ENCODE measurements around the gene COX6B1.
"Not testable (repeated sequence)": the region's sequence is repeated elsewhere in the genome, so short reads cannot be mapped to it uniquely, and the experiment has no call there.

The COX6B1 gene

DNA sequence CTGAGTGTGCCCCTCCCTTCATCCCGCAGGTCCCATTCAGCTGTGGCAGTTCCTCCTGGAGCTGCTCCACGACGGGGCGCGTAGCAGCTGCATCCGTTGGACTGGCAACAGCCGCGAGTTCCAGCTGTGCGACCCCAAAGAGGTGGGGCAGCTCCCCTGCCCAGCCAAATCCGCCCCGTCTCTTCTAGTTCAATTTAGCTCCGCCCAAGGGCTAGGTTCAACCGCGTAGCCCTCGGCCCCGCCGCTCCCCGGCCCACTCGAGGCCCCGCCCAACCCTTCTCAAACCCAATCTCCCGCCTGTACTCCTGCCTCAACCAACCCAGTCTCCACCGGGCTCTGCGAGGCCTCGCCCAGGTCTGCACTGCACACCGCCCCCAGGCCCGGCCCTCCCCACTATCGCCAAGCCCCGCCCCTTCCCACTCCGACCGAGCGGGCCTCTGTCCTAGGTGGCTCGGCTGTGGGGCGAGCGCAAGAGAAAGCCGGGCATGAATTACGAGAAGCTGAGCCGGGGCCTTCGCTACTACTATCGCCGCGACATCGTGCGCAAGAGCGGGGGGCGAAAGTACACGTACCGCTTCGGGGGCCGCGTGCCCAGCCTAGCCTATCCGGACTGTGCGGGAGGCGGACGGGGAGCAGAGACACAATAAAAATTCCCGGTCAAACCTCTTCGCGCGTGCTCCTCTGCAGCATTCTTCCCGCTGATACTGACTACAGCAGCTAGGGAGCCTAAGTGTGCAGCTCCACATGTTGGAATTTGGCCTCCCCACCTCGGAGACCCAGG, 3.7 kb upstream of the COX6B1 start:
- peak overlapping the region; percentile 84 to 90 for H3K4me3 ChIP-seq (ENCODE audit: low read depth in 1 of 2, low read length in 2 of 2)
- no peaks in the 10 kb centered on the region for H3K36me3 ChIP-seq (ENCODE audit: control insufficient read depth in 1 of 2, insufficient read depth in 2 of 2, low read length in 2 of 2)
- peak overlapping the region; percentile 81 to 90 for H3K9ac ChIP-seq (ENCODE audit: low read depth in 1 of 2, low read length in 2 of 2)
- H3K4me1 ChIP-seq (ENCODE audit: control insufficient read depth in 1 of 2, insufficient read depth in 2 of 2, low read length in 2 of 2) = peaks cover 16 to 31% of the 10 kb centered on the region in 2 donors
- H3K27me3 ChIP-seq (ENCODE audit: control insufficient read depth in 1 of 2, insufficient read depth in 2 of 2, low read length in 2 of 2) = no peaks in the 10 kb centered on the region
- H3K27ac ChIP-seq (ENCODE audit: low read depth, low read length) = peak overlapping the region; percentile 94
- no peaks in the 10 kb centered on the region for H3K9me3 ChIP-seq (ENCODE audit: control insufficient read depth in 1 of 2, low read length in 2 of 2)

GRCh38 chr19:35644987-35645679, 3.0 kb upstream of the COX6B1 start:
- peak overlapping the region; percentile 84 to 90 for H3K4me3 ChIP-seq (ENCODE audit: low read depth in 1 of 2, low read length in 2 of 2)
- no peaks in the 10 kb centered on the region for H3K9me3 ChIP-seq (ENCODE audit: control insufficient read depth in 1 of 2, low read length in 2 of 2)
- H3K9ac ChIP-seq (ENCODE audit: low read depth in 1 of 2, low read length in 2 of 2) = peak overlapping the region; percentile 78 to 90
- peaks cover 16 to 38% of the 10 kb centered on the region in 2 donors for H3K4me1 ChIP-seq (ENCODE audit: control insufficient read depth in 1 of 2, insufficient read depth in 2 of 2, low read length in 2 of 2)
- no peaks in the 10 kb centered on the region for H3K27me3 ChIP-seq (ENCODE audit: control insufficient read depth in 1 of 2, insufficient read depth in 2 of 2, low read length in 2 of 2)
- no peaks in the 10 kb centered on the region for H3K36me3 ChIP-seq (ENCODE audit: control insufficient read depth in 1 of 2, insufficient read depth in 2 of 2, low read length in 2 of 2)
- peak overlapping the region; percentile 88 for H3K27ac ChIP-seq (ENCODE audit: low read depth, low read length)

DNA sequence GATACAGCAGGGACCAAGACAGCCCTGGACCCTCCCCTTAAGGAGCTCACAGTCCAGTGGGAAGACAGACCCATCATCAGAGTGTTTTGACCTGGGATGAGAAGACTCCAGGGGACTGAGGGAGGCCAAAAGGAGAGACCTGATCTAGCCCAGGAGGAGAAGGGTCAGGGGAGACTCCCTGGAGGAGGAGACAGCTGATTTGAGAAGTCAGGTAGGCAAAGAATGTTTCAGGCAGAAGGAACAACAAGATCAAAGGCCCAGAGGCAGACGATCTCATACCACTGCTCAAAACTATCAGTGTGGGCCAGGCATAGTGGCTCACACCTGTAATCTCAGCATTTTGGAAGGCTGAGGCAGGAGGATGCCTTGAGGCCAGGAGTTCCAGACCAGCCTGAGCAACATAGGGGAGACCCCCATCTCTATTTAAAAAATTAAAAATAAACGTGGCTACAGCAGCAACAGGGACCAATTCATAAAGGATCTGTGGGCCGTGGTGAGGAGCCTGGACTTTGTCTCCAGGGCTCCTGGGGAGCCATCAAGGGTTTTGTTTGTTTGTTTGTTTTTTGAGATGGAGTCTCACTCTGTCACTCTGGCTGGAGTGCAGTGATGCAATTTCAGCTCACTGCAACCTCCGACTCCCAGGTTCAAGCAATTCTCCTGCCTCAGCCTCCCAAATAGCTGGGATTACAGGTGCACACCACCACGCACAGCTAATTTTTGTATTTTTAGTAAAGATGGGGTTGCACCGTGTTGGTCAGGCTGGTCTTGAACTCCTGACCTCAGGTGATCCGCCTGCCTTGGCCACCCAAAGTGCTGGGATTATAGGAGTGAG, 2.2 kb upstream of the COX6B1 start:
- no peak overlapping the region for H3K27ac ChIP-seq (ENCODE audit: low read depth, low read length)
- H3K4me3 ChIP-seq (ENCODE audit: low read depth in 1 of 2, low read length in 2 of 2) = no peak overlapping the region
- H3K27me3 ChIP-seq (ENCODE audit: control insufficient read depth in 1 of 2, insufficient read depth in 2 of 2, low read length in 2 of 2) = no peaks in the 10 kb centered on the region
- peaks cover 16 to 41% of the 10 kb centered on the region in 2 donors for H3K4me1 ChIP-seq (ENCODE audit: control insufficient read depth in 1 of 2, insufficient read depth in 2 of 2, low read length in 2 of 2)
- no peak overlapping the region for H3K9ac ChIP-seq (ENCODE audit: low read depth in 1 of 2, low read length in 2 of 2)
- H3K36me3 ChIP-seq (ENCODE audit: control insufficient read depth in 1 of 2, insufficient read depth in 2 of 2, low read length in 2 of 2) = peaks cover 4% of the 10 kb centered on the region in 2 donors
- H3K9me3 ChIP-seq (ENCODE audit: control insufficient read depth in 1 of 2, low read length in 2 of 2) = no peaks in the 10 kb centered on the region

DNA sequence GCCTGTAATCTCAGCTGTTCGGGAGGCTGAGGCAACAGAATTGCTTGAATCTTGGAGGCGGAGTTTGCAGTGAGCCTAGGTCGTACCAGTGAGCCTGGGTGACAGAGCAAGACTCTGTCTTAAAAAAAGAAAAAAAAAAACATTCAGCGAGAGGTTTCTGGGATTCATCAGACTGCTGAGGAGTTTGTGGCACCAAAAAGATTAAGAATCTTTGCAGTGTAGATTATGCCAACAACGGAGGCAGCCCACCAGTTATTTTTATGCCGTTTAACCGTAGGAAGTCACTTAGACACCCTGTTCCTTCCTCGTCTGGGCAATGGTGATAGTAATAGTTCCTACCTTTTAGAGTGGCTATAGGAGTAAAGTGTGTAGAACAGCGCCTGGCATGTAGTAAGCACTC, 2.5 kb downstream of the COX6B1 start:
- Histone ChIP-seq H3K27me3 (ENCODE audit: control insufficient read depth in 1 of 2, insufficient read depth in 2 of 2, low read length in 2 of 2) (no peaks in the 10 kb centered on the region), H3K36me3 (ENCODE audit: control insufficient read depth in 1 of 2, insufficient read depth in 2 of 2, low read length in 2 of 2) (peaks cover 17 to 36% of the 10 kb centered on the region in 2 donors), H3K27ac (ENCODE audit: low read depth, low read length) (no peak overlapping the region), H3K4me3 (ENCODE audit: low read depth in 1 of 2, low read length in 2 of 2) (no peak overlapping the region), H3K9ac (ENCODE audit: low read depth in 1 of 2, low read length in 2 of 2) (no peak overlapping the region), H3K4me1 (ENCODE audit: control insufficient read depth in 1 of 2, insufficient read depth in 2 of 2, low read length in 2 of 2) (peaks cover 5 to 21% of the 10 kb centered on the region in 2 donors), H3K9me3 (ENCODE audit: control insufficient read depth in 1 of 2, low read length in 2 of 2) (no peaks in the 10 kb centered on the region)

DNA sequence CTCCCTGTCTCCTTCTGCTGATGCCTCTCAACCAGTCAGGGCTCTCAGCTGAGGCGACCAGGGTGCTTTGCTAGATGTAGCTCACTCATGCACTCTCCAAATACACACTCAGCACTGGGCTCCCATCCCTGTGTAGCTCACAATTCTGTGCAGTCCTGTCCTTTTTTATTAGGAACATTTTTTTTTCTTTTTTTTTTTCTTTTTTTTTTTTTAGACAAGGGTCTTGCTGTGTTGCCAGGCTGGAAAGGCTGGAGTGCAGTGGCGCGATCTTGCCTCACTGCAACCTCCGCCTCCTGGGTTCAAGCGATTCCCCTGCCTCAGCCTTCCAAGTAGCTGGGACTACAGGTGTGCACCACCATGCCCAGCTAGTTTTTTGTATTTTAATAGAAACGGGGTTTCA, 6.7 kb downstream of the COX6B1 start:
- H3K4me1 ChIP-seq (ENCODE audit: control insufficient read depth in 1 of 2, insufficient read depth in 2 of 2, low read length in 2 of 2); H3K4me3 ChIP-seq (ENCODE audit: low read depth in 1 of 2, low read length in 2 of 2); H3K9ac ChIP-seq (ENCODE audit: low read depth in 1 of 2, low read length in 2 of 2); H3K27ac ChIP-seq (ENCODE audit: low read depth, low read length); H3K9me3 ChIP-seq (ENCODE audit: control insufficient read depth in 1 of 2, low read length in 2 of 2); H3K27me3 ChIP-seq (ENCODE audit: control insufficient read depth in 1 of 2, insufficient read depth in 2 of 2, low read length in 2 of 2): not testable (repeated sequence)
- H3K36me3 ChIP-seq (ENCODE audit: control insufficient read depth in 1 of 2, insufficient read depth in 2 of 2, low read length in 2 of 2) = peaks cover 35 to 65% of the 10 kb centered on the region in 2 donors

DNA sequence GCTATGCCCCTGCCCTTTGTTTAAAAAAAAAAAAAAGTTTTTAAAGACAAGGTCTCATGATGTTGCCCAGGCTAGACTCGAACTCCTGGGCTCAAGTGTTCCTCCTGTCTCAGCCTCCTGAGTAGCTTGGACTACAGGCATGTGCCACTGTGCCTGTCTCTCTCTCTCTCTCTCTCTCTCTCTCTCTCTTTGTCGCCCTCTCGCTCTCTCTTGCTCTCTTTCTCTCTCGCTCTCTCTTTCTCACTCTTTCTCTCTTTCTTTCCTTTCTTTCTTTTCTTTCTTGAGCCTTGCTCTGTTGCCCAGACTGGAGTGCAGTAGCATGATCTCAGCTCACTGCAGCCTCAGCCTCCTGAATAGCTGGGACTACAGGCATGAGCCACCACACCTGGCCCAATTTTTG, 7.5 kb downstream of the COX6B1 start:
- peaks cover 35 to 65% of the 10 kb centered on the region in 2 donors for H3K36me3 ChIP-seq (ENCODE audit: control insufficient read depth in 1 of 2, insufficient read depth in 2 of 2, low read length in 2 of 2)
- H3K9ac ChIP-seq (ENCODE audit: low read depth in 1 of 2, low read length in 2 of 2) = no peak overlapping the region
- H3K27me3 ChIP-seq (ENCODE audit: control insufficient read depth in 1 of 2, insufficient read depth in 2 of 2, low read length in 2 of 2) = no peaks in the 10 kb centered on the region
- H3K4me1 ChIP-seq (ENCODE audit: control insufficient read depth in 1 of 2, insufficient read depth in 2 of 2, low read length in 2 of 2) = no peaks in the 10 kb centered on the region
- H3K27ac ChIP-seq (ENCODE audit: low read depth, low read length) = no peak overlapping the region
- no peak overlapping the region for H3K4me3 ChIP-seq (ENCODE audit: low read depth in 1 of 2, low read length in 2 of 2)
- no peaks in the 10 kb centered on the region for H3K9me3 ChIP-seq (ENCODE audit: control insufficient read depth in 1 of 2, low read length in 2 of 2)

GRCh38 chr19:35656700-35657099, 8.6 kb downstream of the COX6B1 start:
- Histone ChIP-seq H3K27me3 (ENCODE audit: control insufficient read depth in 1 of 2, insufficient read depth in 2 of 2, low read length in 2 of 2) (no peaks in the 10 kb centered on the region), H3K9ac (ENCODE audit: low read depth in 1 of 2, low read length in 2 of 2) (no peak overlapping the region), H3K36me3 (ENCODE audit: control insufficient read depth in 1 of 2, insufficient read depth in 2 of 2, low read length in 2 of 2) (peaks cover 29 to 54% of the 10 kb centered on the region in 2 donors), H3K4me3 (ENCODE audit: low read depth in 1 of 2, low read length in 2 of 2) (no peak overlapping the region), H3K4me1 (ENCODE audit: control insufficient read depth in 1 of 2, insufficient read depth in 2 of 2, low read length in 2 of 2) (no peaks in the 10 kb centered on the region), H3K27ac (ENCODE audit: low read depth, low read length) (no peak overlapping the region), H3K9me3 (ENCODE audit: control insufficient read depth in 1 of 2, low read length in 2 of 2) (no peaks in the 10 kb centered on the region)

DNA sequence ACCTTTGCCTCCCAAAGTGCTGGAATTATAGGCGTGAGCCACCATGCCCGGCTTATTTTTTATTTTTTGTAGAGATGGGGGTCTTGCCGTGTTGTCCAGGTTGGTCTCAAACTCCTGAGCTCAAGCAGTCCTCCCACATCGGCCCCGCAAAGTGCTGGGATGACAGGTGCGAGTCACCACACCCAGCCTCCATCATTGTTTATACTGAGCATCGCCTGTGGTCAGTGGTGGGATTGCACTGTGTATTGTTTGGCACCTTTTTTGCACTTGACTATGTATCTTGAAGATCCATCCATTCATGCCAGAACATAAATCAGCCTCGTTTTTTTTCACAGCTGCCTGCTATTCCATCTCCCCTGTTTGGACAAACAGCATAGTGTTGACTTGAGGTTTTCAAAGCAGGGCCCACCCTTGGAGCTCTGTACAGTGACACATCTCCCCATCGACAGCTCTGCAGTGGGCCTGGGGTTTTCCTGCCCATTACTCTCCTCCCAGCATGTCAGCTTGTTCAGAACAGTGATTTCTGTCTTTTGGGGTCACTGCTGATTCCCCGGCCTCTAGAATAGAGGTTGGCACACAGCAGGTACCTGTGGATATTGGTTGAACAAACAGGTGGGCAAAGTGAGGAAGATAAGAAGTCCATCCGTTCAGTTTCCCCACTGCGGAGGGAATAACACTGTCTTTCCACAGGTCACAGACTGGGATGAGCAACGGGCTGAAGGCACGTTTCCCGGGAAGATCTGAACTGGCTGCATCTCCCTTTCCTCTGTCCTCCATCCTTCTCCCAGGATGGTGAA, 10.0 kb downstream of the COX6B1 start:
- Histone ChIP-seq H3K4me1 (ENCODE audit: control insufficient read depth in 1 of 2, insufficient read depth in 2 of 2, low read length in 2 of 2) (no peaks in the 10 kb centered on the region), H3K36me3 (ENCODE audit: control insufficient read depth in 1 of 2, insufficient read depth in 2 of 2, low read length in 2 of 2) (peaks cover 29 to 47% of the 10 kb centered on the region in 2 donors), H3K9ac (ENCODE audit: low read depth in 1 of 2, low read length in 2 of 2) (no peak overlapping the region), H3K27ac (ENCODE audit: low read depth, low read length) (no peak overlapping the region), H3K4me3 (ENCODE audit: low read depth in 1 of 2, low read length in 2 of 2) (no peak overlapping the region), H3K9me3 (ENCODE audit: control insufficient read depth in 1 of 2, low read length in 2 of 2) (no peaks in the 10 kb centered on the region), H3K27me3 (ENCODE audit: control insufficient read depth in 1 of 2, insufficient read depth in 2 of 2, low read length in 2 of 2) (no peaks in the 10 kb centered on the region)

DNA sequence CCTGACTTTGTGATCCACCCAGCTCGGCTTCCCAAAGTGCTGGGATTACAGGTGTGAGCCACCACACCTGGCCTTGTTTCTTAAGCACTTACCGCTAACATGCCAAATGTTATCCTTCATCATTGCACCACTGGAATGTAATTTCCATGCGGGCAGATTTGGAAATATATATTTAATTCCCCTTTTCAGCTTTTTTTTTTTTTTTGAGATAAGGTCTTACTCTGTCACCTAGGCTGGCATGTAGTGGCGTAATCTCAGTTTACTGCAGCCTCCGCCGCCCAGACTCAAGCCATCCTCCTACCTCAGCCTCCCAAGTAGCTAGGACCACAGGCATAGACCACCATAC, 13.8 kb downstream of the COX6B1 start:
- Histone ChIP-seq H3K27ac (ENCODE audit: low read depth, low read length) (no peak overlapping the region), H3K9me3 (ENCODE audit: control insufficient read depth in 1 of 2, low read length in 2 of 2) (no peaks in the 10 kb centered on the region), H3K36me3 (ENCODE audit: control insufficient read depth in 1 of 2, insufficient read depth in 2 of 2, low read length in 2 of 2) (peaks cover 14 to 17% of the 10 kb centered on the region in 2 donors), H3K27me3 (ENCODE audit: control insufficient read depth in 1 of 2, insufficient read depth in 2 of 2, low read length in 2 of 2) (no peaks in the 10 kb centered on the region), H3K9ac (ENCODE audit: low read depth in 1 of 2, low read length in 2 of 2) (no peak overlapping the region), H3K4me1 (ENCODE audit: control insufficient read depth in 1 of 2, insufficient read depth in 2 of 2, low read length in 2 of 2) (no peaks in the 10 kb centered on the region), H3K4me3 (ENCODE audit: low read depth in 1 of 2, low read length in 2 of 2) (no peak overlapping the region)

Measured in duodenal mucosa (tissue), 2 donors.